Left hindlimb (tissue), 1 donor: ENCODE measurements around the gene MOCS1.

Experiments
- DNase-seq: peaks from one replicate; pipeline ENCODE4 v3.0.0-alpha.2; 2018

Gene MOCS1

DNA sequence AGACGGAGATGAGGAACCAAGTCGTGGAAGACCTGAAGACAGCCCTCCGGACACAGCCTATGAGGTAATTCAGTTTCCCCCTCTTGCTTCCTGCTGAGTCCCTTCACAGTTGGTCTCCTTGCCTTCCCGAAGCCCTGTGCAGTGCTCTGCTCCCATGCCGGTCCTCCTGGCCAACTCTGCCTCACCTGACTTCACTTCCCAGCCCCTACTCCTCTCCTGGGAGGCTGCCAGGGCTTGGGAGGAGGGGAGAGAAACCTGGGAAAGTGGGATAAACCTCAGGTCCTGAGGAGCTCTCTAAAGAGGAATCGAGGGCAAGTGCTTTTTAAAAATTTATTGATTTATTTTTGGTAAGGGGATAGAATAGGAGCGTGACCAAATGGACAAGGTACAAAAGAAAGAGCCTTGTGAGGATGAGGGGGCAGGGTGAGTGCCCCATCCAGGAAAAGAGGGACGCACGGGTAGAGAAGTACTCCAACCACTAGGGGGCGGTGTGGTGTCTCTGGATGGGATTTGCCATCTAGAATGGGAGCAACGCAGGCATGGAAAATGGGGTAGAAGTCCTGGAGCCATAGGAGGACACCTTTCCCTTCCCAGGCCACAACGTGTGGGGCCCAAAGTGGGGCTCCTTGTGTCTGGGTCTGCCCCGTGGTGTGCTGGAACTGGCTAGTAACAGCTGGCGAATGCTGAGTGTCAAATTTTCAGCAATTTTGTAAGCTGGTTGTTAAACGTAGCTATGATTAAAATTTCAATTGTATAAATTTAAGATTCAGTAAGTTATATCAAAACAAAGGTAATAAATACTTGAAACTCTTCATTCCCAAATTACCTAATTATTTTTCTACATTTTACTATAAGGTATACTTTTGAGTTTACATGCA is 69.0 kb downstream of the MOCS1 start:
- DNase-seq = no peak

DNA sequence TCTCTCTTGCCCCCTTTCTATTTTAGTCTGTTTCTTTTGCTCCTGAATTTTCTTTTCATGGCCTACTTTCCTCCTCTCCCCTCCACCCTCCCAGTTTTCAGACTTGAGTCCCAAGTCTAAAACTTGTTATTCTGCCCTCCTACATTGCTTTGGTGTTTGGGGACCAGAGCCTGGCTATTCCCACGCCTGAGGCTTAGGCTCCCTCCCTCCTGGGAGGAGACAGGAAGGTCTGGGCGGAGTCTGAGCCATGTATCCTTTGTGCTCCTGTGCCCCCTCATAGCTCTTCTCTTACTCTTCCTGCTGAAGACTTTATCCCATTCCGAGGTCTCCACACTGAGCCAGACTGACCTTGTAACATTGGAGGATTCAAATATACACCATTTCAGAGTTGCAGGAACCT is 72.6 kb downstream of the MOCS1 start:
- no peak for DNase-seq

DNA sequence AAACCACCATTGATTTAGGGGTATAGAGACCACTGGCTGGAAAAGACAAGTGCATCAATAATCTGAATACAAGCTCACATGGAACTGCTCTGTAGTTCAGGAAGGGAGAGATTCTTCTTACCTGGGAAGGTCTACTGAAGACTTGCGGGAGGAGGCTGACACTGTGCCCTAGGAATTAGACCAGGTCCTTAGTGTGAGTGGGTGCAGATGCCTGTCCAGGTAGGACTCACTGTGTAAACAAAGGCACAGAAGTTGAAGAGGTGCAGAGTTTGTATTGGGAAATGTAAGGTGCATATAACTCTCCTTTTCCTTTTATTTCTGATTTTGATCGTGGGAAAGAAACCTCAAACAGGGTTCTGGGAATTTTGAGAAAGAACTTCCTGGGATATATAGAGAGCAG is 75.2 kb downstream of the MOCS1 start:
- DNase-seq = no peak

GRCh38 chr6:39855356-39855995 is 78.8 kb downstream of the MOCS1 start:
- no peak for DNase-seq
